Suppressor macrophage treated with lipopolysaccharide for 4 hours (primary cell): ENCODE measurements around the gene DPPA4.
"Not testable (repeated sequence)": the region's sequence is repeated elsewhere in the genome, so short reads cannot be mapped to it uniquely, and the experiment has no call there.

Experiments used
- DNase-seq: peaks from one replicate; pipeline ENCODE4 v3.0.0-alpha.2; 2020

Gene DPPA4, protein sequence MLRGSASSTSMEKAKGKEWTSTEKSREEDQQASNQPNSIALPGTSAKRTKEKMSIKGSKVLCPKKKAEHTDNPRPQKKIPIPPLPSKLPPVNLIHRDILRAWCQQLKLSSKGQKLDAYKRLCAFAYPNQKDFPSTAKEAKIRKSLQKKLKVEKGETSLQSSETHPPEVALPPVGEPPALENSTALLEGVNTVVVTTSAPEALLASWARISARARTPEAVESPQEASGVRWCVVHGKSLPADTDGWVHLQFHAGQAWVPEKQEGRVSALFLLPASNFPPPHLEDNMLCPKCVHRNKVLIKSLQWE

DNA sequence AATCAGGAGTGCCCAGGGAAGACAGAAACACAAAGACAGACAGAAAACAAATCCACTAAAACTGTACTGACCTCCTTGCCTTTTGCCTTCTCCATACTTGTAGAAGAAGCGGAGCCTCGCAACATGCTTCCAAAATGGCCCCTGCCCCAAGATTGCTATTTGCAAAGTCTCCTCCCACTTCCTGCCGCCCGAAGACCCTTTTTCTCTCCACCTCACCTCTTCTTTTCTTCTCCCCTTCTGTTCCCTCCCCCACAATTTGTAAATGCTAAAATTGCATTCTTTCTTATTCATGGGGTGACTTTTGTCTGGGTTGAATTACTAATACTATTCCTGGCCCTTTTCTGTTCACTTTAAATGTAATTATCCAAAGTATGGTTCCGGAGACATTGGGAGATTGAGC, at the start of gene DPPA4:
Gene DPPA4, minus strand, starts transcription at position 154 of the 400 bp plus-strand sequence. Its CDS starts 29 bp downstream, at position 125.
- no peak for DNase-seq

DNA sequence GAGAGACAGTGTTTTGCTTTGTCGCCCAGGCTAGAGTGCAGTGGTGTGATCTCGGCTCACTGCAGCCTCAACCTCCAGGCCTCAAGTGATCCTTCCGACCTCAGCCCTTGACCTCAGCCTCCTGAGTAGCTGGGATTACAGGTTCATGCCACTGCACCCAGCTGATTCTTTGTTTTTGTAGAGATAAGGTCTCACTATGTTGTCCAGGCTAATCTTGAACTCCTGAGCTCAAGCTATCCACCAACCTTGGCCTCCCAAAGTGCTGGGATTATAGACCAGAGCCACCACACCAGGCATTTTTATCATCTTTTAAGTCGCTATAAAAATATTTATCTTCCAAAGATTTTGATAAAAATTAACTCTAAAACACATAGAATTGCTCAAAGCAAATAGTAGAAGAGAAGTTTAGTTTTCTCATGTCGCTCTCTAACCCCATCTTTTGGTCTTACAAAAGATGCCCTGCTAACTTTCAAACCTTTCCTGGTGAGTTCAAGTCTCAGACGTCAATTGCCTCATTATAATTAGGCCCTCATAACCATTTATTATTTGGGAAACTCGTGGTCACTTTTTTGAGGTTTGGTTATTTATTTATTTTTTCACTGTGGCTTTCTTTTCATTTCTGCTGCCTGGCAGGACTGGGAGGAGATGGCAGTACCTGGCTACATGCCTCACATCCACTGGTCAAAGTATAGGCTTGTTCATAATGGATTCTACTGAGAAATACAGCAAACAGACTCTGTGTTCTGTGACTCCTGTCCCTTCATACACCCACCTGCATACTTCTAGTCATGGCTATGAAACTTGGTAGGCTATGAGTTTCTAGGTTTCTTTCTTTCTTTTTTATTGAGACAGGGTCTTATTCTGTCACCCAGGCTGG, 48.3 kb upstream of the DPPA4 start:
- no peak for DNase-seq

DNA sequence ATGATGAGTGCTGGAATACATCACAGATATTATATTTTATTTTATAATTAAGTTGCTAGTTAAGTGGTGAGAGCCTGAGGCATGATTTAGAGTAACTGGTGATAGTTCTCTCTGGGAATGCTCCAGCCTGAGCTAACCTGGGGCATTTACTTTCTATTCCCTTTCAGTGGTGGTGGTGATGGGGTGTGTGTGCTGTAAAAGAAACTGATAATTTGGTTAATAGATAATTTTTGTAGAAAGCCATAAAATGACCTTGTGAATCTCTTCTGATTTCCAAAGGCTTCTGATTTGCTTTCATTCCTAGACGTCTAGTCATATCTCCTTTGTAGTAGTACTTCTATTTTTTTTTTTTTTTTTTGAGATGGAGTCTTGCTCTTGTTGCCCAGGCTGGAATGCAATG, 46.8 kb upstream of the DPPA4 start:
- DNase-seq, result no peak

DNA sequence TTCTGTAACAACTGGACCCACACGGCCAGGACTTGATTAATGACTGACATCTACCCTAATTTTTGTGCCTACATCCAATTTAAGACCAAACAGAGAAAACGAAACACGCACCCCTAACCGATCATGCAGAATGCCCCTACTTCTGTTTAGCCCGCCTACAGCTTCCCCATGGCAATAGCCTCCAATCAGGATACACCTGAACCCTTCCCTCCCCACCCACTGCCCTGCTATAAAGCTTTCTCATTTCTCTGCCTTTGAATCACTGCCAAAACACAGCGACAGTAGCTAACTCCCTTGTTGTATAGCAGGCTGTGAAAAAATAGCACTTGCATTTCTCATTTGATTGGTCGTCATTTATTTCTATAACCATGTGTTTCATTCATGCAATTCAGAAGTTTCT, 45.2 kb upstream of the DPPA4 start:
- DNase-seq, result no peak

DNA sequence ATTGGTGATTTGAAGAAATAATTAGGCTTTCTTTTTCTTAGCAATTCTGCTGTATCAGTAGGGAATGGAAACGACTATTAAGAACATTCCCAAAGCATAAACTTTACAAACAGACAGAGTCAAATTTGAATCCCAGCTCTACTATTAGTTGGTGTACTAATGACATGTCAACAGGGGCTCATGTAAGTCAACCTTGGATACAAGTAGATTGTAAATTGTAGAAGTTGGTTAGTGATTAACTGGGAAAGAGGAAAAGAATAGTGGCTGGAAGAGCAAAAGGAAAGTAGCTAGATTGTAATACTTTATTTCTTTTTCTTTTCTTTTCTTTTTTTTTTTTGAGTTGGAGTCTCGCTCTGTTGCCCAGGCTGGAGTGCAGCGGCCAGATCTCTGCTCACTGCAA, 38.6 kb upstream of the DPPA4 start:
- no peak for DNase-seq

DNA sequence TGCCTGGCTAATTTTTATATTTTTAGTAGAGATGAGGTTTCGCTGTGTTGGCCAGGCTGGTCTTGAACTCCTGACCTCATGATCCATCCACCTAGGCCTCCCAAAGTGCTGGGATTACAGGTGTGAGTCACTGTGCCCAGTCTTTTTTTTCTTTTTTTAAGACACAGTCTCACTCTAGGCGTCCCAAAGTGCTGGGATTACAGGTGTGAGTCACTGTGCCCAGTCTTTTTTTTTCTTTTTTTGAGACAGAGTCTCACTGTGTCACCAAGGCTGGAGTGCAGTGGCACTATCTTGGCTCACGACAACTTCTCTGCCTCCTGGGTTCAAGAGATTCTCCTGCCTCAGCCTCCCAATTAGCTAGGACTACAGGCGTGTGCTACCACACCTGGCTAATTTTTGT, 37.1 kb upstream of the DPPA4 start:
- DNase-seq, result not testable (repeated sequence)

DNA sequence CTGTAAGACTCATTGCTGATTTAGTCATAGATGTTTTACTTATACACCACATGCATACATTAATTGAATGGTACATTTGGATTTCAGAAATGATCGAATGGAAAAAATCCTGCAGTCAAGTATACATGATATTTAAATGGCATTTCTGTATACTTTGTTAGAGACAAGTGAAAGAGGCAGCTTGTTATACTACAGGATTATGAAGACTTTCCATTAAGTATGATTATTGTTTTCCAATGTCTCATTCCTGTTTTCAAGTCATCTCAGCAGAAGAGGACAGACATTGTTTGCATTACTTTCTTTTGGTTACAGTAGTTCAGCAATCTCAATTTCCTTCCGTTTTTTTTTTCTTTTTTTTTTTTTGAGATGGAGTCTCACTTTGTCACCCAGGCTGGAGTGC, 36.6 kb upstream of the DPPA4 start:
- no peak for DNase-seq

DNA sequence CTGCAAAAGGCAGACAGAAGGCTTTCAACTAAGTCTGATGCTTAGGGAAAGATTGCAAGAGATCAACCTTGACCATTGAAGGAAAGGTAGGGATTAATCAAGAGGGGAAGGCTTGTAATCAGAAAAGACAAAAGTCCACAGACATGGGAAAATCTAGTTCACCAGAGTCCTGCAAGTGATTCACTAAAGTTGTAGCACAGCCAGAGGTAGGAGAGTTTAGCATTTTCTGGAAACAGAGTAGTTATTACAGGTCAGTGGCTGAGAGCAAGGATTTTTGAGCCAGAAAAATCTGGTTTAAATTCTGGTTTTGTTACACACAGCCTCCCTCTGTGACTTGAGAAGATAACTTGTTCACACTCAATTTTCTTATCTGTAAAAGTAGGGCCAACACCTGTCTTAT, 35.3 kb upstream of the DPPA4 start:
- no peak for DNase-seq

DNA sequence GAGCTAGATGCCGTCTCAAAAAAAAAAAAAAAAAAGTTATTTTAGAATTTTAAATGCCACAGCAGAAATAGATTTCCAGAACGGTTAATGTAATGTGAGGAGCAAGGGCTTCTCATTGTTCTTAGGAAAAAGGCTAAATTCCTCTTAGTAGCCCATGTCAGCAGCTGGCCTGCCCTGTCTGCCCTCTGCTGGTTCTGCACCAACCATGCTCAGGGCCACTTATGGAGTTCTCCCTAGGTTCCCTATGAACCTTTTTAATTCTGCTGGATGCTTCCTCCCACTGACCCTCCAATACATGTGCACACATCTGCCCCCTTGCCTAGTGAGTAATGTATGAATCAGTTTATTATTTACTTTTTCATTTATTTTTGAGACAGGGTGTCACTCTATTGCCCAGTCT, 32.2 kb upstream of the DPPA4 start:
- DNase-seq, result no peak

DNA sequence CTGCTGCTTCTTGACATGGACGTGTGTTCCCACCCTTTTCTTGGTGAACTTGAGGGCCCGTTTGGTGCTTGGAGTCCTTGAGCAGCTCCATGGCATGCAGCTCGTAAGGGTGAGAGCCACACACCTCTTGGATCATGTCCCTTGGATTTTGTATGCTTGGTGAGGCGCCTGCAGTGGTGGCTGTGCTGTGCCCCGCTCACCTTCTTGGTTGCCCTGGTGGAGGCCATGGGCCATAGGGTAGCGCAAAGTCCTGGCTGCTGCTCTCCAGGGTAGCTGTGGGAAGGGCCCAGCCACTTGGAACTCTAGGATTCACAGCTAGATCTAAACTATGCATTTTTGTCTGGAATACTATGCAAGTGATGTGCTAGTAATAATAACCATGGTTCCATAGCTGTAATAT, 26.7 kb upstream of the DPPA4 start:
- DNase-seq, result no peak

DNA sequence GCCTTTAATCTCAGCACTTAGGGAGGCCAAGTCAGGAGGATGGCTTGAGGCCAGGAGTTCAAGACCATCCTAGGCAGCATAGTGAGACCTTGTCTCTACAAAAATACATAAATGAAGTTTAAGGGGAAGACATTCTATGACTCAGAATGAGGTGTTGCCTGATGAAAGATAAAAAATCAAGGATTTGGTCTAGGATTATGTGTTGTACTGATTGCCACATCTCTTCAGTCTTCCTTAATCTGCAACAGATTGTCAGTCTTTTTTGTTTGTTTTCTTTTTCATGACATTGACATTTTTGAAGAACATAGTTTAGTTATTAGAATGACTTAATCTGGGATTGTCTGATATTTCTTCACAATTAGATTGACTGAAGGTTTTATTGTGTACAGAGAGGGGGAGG, 26.3 kb upstream of the DPPA4 start:
- DNase-seq, result no peak

DNA sequence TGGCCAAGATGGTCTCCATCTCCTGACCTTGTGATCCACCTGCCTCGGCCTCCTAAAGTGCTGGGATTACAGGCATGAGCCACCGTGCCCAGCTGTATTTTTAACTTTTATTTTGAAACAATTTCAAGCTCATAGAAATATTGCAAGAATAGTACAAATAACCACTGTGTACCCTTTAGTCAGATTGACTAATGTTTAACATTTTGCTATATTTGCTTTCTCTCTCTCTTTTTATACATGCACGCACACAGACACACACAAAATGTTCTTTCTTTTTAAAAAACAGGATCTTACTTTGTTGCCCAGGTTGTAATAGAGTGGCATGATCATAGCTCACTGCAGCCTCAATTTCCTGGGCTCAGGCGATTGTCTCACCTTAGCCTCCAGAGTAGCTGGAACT, 25.5 kb upstream of the DPPA4 start:
- no peak for DNase-seq

DNA sequence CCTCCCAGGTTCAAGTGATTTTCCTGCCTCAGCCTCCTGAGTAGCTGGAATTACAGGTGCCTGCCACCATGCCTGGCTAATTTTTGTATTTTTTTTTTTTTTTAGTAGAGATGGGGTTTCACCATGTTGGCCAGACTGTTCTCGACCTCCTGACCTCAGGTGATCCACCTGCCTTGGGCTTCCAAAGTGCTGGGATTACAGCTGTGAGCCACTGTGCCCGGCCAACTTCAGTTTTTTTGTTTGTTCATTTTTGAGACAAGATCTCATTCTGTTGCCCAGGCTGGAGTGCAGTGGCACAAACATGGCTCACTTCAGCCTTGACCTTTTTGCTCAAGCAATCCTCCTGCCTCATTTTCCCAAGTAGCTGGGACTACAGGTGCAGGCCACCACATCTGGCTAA, 21.5 kb upstream of the DPPA4 start:
- not testable (repeated sequence) for DNase-seq

DNA sequence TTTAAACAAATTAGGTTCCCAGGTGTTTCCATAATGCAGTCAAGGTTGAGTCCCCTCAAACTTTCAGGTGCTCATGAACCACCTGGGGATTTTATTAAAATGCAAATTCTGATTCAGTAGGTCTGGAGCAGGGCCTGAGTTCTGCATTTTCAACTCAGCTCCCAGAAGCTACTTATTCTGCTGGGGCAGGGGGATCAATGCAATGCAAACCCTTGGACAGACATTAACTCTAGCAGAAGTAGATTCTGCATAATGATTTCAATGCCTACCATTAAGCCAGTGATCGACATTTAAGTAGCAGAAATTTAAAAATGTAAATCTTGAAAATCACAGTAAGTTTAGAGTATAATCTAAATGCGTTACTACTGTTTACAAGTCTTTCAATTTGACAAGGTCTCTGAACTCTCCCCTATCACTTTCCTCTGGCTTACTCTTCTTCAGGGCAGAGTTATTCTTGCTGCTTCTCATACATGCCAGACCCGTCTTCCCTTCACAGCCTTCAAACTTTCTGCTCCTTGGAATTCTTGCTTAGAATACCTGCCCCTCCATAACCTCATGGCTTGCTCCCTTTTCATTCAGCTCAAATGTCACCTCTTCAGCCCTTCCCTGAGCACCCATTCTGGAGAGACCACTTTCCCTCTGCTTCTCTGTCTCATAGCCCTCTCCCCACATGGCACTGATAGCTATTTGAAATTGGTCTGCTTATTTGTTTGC, 19.3 kb upstream of the DPPA4 start:
- DNase-seq, result no peak

DNA sequence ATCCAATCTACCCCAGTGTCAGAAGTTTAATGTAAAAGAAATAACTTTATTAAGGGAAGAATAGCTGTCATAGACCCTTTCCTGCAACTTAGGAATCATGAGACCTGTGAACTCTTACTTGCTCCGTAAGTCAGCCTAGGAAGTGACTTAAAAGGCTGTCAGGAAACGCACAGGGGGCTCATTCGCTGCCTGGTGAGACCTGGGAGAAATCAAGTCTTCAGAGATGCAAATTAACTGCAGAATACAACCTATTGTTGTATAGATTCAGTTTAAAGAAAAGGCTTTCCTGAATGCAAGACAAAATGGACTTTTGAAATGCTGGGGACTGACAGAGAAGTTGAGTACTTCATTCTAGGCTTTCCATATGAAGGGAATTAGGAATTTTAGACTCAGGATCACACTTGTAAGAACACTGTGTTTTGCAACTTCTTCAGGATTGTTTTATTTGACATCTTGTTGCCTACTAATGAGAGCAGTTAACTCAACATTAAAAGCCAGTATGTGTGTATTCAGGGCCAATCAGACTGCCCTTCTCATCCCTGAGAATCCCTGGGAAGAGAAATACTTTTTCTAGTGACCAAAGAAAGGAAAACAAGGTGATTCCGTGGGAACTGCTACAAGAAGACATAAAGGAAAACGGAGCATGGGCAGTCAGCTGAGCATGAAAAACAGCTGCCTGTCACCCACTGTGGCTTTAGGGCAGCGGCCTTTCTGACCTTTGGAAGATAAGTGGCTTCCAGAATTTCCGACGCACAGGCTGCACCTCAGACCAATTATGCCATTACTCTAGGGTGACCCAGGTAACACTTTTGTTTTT, 18.5 kb upstream of the DPPA4 start:
- no peak for DNase-seq

DNA sequence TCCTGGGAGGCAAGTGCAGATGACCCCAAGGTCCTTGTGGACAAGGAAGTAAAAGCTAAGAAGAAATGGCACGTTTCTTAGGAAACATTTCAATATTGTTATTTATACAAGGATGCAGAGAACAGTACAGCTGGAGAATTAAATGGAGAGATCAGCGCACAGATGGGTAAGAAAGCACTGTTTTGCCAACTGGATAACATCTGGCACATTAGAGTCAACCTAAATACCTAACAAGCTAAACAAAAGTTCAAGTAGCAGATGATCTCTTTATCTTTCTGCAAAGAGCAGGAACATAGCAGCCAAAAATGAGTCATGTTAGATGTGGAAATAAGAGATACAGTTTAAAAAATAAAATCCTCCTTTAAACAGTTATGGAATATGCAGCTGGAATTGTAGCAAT, 15.7 kb upstream of the DPPA4 start:
- no peak for DNase-seq

DNA sequence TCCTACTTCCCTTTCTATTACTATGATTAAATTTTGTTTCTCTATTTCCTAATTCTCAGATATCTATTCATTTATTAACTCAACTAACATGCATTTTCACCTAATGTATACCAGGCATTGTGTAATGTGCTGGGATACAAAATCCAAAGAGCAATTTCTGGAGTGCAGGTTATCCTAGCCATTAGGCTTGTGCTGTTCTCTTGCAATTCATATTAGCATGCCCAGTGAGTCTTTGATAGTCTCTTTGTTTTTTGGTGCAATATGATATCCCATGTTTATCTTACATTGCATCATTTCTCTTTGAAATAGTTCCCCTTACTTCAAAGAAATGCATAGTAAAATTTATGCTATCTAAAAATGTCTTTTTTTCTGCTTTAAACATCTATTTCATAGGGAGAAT, 13.9 kb upstream of the DPPA4 start:
- no peak for DNase-seq

DNA sequence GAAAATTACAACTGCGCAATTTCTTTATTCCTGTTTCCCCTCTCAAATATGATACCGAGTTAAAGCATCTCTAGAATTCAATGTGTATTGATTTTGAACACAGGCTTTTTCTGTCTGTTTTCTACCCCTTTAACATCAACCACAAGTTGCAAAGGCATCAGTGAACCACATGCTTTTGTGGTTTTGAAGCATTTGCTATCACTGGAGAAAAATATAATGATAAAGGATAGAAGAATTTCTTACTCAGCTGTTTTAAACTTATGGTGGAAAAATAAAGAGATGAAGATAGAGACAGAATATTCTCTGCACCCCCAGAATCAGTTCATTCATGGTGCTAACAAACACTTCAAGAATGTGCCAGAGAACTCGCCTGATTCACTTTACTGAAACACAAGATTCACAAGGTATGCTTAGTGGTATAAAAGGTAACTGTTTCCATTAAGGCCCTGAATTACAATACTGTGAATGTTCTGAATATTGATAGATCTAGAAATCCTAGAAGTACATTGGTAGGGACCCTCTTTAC, 9.5 kb upstream of the DPPA4 start:
- DNase-seq, result no peak

DNA sequence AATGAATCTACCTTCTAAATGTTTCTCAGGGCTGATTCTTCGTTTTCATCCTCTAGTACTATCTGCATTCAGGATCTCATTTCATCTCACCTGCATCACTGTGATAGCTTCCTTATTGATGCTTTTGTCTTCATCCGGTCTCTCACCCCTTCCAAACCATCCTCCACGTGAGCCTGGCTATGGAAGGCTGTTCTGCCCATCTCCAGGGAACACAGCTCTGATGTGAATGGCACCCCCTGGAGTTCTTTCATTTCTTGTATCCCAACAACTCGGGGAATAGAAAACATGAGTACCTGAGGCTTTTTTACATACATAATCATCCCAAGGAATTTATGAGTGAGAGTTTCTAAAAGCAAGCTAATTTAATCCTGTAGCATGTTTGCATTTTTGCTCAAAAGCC, 8.8 kb upstream of the DPPA4 start:
- no peak for DNase-seq

DNA sequence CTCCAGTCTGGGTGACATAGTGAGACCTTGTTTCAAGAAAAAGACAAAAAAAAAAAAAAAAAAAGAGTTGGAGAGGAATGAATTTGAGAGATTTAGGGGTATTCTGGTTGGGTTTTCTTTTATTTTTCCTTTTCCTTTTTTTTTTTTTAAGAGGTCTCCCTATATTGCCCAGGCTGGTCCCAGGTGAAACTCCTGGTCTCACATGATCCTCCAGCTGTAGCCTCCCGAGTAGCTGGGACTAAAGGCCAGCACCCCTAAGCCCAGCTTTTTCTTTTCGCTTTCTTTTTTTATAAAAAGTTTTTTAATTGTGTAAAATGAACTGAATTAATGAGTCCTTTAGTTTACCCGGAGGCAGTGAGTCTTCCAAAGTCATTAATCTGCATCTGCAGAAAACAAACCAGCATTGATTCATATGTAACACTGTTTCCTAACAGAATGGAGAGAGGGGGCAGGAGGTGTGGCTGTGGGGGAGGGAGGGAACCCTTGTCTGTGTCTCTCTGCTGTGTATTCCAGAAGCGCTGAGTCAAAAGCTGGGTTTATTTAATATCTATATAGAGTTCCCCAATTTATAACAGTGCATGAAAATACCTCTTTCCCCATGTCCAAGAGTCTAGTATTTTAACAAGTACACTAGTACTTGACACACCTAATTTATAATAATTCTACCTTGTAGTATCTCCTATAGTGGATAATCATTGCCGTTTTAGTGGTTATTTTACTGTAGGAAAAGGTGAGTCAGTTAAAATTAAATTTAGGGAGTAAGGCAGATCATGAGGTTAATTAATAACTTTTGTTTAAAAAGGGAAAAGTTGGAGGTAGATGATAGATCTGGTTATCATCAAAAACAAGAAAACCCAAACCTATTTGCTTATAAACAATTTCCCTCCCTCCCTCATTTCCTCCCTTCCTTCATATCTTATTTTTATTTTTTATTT, 2.6 kb upstream of the DPPA4 start:
- DNase-seq, result no peak

DNA sequence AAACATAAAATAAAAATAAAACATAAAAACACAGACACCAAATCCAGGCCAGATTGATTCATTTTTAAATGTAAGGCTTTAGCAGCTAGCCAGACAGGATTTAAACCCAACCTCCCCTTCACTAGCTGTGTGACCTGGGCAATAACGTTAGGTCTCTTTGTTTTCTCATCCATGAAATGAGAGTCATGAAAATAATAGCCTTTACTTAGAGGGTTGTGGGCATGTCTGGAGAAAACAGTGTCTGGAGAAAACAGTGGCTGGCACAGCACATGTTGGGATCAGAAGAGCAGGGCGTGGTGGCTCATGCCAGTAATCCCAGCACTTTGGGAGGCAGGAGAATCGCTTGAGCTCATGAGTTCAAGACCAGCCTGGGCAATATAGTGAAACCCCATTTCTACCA, 1.9 kb upstream of the DPPA4 start:
- no peak for DNase-seq

DNA sequence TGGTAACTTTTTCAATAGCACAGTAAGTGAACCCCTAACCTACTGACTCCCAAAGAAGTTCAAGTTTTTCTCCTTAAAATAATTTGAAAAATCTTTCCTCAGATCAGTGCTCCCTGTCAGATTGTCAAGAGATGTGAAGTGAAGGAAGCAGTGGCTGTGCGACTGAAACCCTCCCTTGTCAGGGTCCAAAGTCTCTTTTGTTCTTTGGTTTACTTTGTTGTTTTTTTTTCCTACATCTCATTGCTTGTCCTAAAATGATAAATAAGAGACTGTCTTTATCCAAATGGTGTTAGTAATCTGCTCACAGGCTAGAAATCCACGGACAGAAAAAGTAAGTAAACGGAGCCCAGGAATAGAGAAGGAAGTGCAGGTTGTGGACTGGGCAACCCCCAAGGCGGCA, 976 bp upstream of the DPPA4 start:
- no peak for DNase-seq
